ENCODE results near the gene ASPSCR1. TPM values are rescaled to one million over a fixed set of nuclear protein-coding genes. Genes with fewer than 3 reads are reported as not detected.

The ASPSCR1 gene
- total and polyA plus RNA-seq, 2 of the 13 experiments (the other 11 are each of a cell fraction or from before 2014, with no cell fraction given): 274 to 314 TPM

DNA sequence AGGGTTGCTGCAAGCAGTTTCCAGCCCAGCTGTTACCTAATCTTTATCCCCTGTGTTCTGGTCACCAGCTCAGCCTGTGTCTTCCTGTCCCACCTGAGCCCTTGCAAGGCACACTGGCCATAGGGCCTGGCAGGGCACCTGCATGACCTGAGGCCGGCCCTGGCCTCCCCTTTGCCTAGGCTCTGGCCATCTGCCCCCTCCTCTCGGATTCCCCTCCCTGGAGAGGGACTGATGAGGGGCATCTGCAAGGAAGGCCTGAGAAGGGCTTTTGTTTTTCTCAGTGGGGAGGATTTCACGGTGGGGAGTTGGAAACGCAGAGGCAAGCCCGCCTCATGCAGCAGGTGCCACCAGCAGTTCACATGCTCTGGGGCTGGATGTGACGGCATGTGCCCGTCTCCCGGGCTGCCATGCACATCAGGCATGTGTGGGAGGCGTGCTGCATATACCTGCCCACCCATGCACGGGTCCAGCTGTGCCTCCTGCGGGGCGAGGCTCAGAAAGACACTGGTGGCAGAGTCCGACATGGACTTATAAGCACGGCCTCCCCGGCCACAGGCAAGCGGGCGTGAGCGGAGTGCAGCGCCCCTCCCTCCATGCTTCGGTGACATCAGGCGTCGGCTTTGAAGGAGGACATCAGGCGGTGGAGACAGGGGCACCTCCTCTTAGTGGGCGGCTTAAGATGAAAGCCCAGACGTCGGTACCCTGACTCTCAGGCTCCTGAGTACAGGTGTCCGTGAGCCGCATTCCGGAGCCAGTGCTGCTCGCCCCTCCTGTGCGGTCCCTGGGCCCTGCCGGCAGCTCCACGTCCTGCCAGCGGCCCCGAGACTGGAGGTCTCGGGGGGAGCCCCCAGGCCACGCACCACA, 16.5 kb downstream of the ASPSCR1 start (continued):
- TF ChIP-seq, protein P1, sequence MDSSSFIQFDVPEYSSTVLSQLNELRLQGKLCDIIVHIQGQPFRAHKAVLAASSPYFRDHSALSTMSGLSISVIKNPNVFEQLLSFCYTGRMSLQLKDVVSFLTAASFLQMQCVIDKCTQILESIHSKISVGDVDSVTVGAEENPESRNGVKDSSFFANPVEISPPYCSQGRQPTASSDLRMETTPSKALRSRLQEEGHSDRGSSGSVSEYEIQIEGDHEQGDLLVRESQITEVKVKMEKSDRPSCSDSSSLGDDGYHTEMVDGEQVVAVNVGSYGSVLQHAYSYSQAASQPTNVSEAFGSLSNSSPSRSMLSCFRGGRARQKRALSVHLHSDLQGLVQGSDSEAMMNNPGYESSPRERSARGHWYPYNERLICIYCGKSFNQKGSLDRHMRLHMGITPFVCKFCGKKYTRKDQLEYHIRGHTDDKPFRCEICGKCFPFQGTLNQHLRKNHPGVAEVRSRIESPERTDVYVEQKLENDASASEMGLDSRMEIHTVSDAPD (CRISPR knock-in tag; IDR thresholded peaks at IDR 0.05): no peak; the same call in 1 of the 2 replicates
- TF ChIP-seq ARID2 (CRISPR knock-in tag; IDR thresholded peaks at IDR 0.05; ENCODE audit: borderline replicate concordance) (peak; percentile 99), ZNF430 (CRISPR knock-in tag; IDR thresholded peaks at IDR 0.05) (peak; percentile 77), MAZ (IDR thresholded peaks at IDR 0.05; ENCODE audit: borderline replicate concordance, low read depth, low read length) (no peak), MAZ (CRISPR knock-in tag; IDR thresholded peaks at IDR 0.05; ENCODE audit: low read depth) (no peak; the same call in none of the 2 replicates), ZNF138 (CRISPR knock-in tag; IDR thresholded peaks at IDR 0.05; ENCODE audit: low read depth) (no peak), RBAK (CRISPR knock-in tag; IDR thresholded peaks at IDR 0.05) (no peak), ZNF350 (CRISPR knock-in tag; IDR thresholded peaks at IDR 0.05; ENCODE audit: borderline replicate concordance, low read depth) (no peak; the same call in 1 of the 2 replicates), ZNF501 (CRISPR knock-in tag; IDR thresholded peaks at IDR 0.05) (0 out of 2 replicates have a peak, but pooled peaks have one; percentile 30), GATA4 (IDR thresholded peaks at IDR 0.05; ENCODE audit: borderline replicate concordance, low read depth) (no peak), KDM6A (CRISPR knock-in tag; IDR thresholded peaks at IDR 0.05; ENCODE audit: low read depth) (no peak; the same call in 1 of the 2 replicates), MXI1 (IDR thresholded peaks at IDR 0.05; ENCODE audit: borderline replicate concordance, low read depth, low read length) (no peak), LCORL (IDR thresholded peaks at IDR 0.05) (no peak), LCORL (CRISPR knock-in tag; IDR thresholded peaks at IDR 0.05) (0 out of 2 replicates have a peak, but pooled peaks have one; percentile 55), MTA1 (CRISPR knock-in tag; IDR thresholded peaks at IDR 0.05; ENCODE audit: borderline replicate concordance) (no peak), NFATC3 (CRISPR knock-in tag; IDR thresholded peaks at IDR 0.05) (no peak)
- TF ChIP-seq, protein P2, sequence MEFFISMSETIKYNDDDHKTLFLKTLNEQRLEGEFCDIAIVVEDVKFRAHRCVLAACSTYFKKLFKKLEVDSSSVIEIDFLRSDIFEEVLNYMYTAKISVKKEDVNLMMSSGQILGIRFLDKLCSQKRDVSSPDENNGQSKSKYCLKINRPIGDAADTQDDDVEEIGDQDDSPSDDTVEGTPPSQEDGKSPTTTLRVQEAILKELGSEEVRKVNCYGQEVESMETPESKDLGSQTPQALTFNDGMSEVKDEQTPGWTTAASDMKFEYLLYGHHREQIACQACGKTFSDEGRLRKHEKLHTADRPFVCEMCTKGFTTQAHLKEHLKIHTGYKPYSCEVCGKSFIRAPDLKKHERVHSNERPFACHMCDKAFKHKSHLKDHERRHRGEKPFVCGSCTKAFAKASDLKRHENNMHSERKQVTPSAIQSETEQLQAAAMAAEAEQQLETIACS (CRISPR knock-in tag; IDR thresholded peaks at IDR 0.05): no peak
- TF ChIP-seq, protein P3, sequence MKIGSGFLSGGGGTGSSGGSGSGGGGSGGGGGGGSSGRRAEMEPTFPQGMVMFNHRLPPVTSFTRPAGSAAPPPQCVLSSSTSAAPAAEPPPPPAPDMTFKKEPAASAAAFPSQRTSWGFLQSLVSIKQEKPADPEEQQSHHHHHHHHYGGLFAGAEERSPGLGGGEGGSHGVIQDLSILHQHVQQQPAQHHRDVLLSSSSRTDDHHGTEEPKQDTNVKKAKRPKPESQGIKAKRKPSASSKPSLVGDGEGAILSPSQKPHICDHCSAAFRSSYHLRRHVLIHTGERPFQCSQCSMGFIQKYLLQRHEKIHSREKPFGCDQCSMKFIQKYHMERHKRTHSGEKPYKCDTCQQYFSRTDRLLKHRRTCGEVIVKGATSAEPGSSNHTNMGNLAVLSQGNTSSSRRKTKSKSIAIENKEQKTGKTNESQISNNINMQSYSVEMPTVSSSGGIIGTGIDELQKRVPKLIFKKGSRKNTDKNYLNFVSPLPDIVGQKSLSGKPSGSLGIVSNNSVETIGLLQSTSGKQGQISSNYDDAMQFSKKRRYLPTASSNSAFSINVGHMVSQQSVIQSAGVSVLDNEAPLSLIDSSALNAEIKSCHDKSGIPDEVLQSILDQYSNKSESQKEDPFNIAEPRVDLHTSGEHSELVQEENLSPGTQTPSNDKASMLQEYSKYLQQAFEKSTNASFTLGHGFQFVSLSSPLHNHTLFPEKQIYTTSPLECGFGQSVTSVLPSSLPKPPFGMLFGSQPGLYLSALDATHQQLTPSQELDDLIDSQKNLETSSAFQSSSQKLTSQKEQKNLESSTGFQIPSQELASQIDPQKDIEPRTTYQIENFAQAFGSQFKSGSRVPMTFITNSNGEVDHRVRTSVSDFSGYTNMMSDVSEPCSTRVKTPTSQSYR (CRISPR knock-in tag; IDR thresholded peaks at IDR 0.05; ENCODE audit: borderline replicate concordance): peak; percentile 12; the same call in 1 of the 2 replicates
- TF ChIP-seq, protein P4, sequence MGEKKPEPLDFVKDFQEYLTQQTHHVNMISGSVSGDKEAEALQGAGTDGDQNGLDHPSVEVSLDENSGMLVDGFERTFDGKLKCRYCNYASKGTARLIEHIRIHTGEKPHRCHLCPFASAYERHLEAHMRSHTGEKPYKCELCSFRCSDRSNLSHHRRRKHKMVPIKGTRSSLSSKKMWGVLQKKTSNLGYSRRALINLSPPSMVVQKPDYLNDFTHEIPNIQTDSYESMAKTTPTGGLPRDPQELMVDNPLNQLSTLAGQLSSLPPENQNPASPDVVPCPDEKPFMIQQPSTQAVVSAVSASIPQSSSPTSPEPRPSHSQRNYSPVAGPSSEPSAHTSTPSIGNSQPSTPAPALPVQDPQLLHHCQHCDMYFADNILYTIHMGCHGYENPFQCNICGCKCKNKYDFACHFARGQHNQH (CRISPR knock-in tag; IDR thresholded peaks at IDR 0.05): no peak; the same call in 1 of the 2 replicates
- TF ChIP-seq, protein P5, sequence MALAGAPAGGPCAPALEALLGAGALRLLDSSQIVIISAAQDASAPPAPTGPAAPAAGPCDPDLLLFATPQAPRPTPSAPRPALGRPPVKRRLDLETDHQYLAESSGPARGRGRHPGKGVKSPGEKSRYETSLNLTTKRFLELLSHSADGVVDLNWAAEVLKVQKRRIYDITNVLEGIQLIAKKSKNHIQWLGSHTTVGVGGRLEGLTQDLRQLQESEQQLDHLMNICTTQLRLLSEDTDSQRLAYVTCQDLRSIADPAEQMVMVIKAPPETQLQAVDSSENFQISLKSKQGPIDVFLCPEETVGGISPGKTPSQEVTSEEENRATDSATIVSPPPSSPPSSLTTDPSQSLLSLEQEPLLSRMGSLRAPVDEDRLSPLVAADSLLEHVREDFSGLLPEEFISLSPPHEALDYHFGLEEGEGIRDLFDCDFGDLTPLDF (CRISPR knock-in tag; IDR thresholded peaks at IDR 0.05): no peak
